GM21515 (cell line): Measurements from ENCODE around the gene CRTAC1.

Experiments used
- ATAC-seq: cut with Tn5 transposase; IDR thresholded peaks from one replicate; pipeline ENCODE4 v1.9.1; 2021; ENCODE audit not compliant: unreplicated experiment

Gene CRTAC1, protein sequence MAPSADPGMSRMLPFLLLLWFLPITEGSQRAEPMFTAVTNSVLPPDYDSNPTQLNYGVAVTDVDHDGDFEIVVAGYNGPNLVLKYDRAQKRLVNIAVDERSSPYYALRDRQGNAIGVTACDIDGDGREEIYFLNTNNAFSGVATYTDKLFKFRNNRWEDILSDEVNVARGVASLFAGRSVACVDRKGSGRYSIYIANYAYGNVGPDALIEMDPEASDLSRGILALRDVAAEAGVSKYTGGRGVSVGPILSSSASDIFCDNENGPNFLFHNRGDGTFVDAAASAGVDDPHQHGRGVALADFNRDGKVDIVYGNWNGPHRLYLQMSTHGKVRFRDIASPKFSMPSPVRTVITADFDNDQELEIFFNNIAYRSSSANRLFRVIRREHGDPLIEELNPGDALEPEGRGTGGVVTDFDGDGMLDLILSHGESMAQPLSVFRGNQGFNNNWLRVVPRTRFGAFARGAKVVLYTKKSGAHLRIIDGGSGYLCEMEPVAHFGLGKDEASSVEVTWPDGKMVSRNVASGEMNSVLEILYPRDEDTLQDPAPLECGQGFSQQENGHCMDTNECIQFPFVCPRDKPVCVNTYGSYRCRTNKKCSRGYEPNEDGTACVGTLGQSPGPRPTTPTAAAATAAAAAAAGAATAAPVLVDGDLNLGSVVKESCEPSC

DNA sequence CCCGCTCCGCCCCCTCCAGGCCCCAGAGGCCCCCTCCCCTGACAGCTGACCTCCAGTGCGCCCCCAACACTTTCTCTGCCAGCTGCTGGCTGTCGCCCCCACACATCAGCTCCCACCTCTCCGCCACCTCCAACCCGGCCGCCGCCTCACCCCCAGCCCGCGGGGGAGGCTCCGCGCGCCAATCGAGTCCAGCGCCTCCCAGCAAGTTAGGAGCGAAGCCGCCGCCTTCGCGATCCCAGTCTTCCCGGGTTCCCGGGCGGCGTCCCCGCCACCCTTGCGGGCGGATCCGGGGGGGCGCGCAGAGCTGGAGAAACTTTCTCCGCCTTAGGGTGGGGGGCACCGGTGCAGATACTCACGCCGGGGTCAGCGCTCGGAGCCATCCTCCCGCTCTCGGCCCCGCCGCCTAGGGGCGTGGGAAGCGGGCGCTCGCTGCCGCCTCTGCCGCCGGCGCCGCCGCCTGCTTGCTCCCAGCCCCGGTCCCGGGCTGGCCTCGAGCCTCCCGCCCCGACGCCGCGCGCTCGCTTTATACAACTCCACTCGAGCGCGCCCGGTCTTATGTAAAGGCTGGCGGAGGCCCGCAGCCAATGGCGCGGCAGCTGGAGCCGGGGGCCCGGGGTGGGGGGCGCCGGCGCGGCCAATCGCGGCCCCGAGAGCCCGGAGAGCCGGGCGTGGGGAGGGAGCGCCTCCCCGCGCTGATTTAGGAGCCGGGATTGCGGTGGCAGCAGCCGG is at the start of gene CRTAC1:
Gene CRTAC1, minus strand, starts transcription at position 529 of the 729 bp plus-strand sequence. Its CDS starts 149 bp downstream, at position 380.
- no peak for ATAC-seq

GRCh38 chr10:98078774-98079173 is 48.4 kb upstream of the CRTAC1 start:
- no peak for ATAC-seq

DNA sequence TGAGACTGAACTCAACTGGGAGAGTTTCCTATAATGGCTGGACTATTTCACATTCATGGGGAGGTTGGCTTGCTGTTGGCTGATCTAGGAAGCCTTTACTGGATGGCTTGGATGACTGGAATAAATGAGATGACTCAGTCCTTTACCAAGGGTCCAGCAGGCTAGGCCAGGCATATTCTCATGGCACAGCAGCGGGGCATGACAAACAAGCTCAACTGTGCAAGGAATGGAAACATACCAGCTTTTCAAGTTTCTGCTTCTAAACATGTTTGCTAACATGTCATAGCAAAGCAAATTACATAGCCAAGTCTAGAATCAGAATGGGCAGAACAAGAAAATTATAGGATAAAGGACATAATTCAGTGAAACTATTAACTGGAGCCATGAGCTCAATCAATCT is 46.8 kb upstream of the CRTAC1 start:
- ATAC-seq: no peak

GRCh38 chr10:98076086-98076485 is 45.7 kb upstream of the CRTAC1 start:
- no peak for ATAC-seq

DNA sequence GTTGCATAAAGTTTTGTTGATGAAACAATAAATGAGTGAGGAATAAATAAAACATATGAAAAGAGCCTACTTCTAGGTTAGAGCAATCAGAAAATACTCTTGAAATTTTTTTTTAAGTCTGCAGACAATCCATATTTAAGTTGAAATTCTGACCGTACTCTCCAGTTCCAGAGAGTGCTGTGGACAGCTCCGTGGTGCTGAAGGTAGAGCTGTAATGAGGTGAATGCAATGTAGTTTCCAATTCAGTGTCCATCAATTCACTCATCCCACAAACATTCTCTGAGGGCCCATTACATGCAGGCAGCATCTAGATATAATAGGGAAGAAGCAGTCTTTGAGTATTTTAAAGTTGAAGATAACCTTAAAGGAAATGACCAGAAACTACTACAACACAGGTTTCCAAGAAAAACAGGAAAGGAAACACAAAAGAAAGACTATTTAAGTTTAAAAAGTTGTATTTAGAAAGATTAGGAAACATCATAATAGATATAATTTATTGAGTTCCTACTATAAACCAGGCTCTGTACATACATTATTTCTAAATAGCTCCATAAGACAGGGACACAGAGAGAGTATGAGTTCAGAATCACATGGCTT is 44.0 kb upstream of the CRTAC1 start:
- ATAC-seq: no peak

GRCh38 chr10:98067165-98067564 is 36.7 kb upstream of the CRTAC1 start:
- no peak for ATAC-seq

GRCh38 chr10:98063740-98064027 is 33.3 kb upstream of the CRTAC1 start:
- no peak for ATAC-seq

- ATAC-seq: no peak
These were observed 32.0 kb upstream of the CRTAC1 start for GRCh38 chr10:98062424-98062823.

DNA sequence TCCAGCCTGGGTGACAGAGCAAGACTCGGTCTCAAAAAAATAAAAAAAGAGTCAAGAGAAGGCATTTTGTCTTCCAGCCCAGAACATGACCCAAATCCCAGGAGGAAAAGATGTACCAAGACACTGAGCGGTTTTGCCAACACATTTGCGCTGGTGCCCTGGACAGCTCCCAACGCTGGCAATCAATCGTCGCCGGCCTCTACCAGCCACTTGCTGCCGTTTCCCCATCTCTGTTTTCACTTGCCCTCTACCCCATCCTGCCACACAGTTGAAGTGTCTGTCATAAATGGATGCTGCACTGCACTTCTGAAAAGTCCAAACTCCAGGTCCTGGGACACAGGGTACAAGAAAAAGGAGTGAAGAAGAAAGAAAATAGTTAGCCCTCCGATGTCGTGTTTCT is 29.7 kb upstream of the CRTAC1 start:
- no peak for ATAC-seq

DNA sequence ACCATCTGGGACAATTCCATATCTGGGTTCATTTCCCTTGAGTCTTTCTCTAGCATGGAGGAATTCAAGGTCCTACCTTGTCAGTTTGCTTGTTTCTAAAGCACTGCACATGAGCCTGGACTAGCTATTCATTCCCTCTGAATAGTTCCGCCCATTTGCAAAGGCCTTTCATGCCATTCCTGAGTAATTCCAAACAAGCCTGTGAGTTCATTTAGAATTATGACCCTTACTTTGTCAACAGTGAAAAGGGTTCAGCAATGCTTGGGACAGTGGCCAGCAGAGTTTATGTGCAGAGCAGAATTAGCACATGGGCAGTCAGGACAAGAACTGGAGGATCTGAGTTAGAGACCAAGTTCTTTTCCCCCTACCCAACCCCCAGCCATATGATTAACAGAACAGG is 27.9 kb upstream of the CRTAC1 start:
- ATAC-seq: no peak

DNA sequence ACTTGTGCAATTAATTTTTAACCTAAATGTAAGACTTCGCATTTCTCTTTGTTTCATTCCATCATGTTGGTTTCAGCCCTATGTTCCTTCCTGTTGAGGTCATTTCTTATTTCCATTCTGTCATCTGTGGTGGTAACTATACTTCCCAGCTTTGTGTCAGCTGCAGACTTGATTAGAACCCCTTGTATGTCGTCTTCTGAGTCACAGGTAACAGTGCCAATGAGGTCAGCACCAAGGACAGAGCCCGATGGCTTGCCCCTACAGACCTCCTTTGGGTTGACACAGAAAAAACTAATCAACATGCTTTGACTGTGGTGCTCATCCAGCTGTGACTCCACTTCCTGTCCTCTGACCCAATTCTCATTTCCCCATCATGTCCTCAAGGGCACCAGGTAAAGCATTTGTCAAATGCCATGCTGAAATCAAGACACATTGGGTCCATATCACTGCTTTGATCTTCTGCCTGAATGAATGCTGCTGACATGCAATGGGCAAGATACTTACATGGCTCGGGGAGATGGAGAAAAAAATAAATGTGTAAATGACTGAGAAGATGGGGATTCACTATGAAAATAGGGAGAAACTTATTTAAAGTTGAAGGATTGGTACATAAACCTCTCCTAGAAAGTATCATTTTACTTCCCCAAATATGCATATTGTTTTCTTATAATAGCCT is 25.6 kb upstream of the CRTAC1 start:
- ATAC-seq: no peak

DNA sequence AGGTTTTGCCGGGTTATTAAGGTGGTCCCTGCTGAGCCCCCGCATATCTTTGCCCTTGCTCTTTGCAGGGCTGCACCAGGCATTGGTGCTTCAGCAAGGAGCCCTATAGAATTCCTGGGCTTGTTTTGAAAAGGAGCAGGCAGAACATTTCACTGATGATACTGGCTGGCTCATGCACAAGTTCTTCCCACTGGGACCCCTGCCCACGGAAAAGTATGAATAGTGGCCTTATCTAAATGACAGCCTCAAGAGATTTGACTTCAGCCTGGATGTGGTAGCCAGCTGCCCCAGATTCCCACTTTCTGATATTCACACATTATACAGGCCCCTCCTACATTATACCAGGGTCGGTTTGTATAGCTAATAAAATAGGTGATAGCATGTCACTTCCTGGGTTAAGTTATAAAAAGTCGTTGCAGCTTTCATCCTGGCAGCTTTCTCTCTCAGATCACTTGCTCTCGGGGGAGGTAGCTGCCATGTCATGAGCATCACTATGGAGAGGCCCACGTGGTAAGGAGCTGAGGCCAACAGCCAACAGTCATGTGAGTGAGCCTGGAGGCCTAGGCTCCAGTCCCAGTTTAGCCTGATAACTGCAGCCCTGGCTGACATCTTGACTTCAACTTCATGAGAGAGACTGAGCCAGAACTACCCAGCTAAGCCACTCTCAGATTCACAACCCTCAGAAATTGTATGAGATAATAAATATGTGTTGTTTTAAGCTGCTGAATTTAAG is 16.8 kb upstream of the CRTAC1 start:
- ATAC-seq: no peak

- ATAC-seq: no peak
These were observed 15.5 kb upstream of the CRTAC1 start for GRCh38 chr10:98045785-98046389.

DNA sequence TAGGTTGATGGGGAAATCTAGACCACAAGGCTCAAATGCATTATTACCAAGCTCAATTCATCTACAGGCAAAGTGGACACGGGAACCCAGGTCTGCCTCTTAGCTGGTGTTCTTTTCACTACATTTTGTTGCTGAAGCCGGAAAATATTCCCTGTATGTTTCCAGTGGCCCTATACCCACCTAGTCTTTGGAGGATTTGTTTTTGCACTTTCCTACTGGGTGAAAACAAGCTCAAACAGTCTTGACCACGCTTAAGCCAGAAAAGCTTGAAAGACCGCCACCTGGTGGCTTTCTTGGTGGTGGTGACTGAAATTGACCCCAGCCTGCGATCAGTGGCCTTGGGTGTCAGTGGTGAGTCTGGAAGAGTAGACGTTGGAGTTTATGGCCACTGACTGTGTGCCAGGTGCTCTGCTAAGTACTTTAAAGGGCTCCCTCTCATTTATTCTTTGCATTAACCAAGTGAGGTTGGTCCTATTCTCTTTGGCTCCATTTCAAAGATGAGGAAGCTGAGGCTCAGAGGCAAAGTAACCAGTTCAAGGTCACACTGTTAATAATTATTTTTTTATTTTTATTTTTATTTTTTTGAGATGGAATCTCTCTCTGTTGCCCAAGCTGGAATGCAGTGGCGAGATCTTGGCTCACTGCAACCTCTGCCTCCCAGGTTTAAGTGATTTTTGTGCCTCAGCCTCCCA is 11.1 kb upstream of the CRTAC1 start:
- no peak for ATAC-seq

GRCh38 chr10:98039690-98040381 is 9.4 kb upstream of the CRTAC1 start:
- no peak for ATAC-seq

DNA sequence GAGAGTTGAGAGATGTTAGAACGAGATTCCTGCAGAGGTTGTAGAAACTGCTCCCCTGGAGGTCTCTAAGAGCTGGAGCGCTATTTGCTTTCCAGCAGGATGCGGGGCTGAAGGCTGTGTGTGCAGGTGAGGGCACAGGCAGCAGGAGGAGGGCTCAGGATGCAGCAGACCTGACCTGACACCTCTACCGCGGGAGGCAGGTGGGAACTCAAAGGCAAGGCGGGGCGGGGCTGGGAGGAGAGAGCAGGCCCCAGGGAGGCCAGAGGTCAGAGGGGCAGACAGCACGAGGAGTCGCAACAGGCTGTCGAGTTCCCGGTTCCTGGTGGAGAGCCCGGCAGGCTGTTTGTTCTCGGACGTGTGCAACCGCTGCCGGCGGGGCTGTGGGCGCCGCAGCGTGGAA is 7.9 kb upstream of the CRTAC1 start:
- ATAC-seq: no peak

GRCh38 chr10:98035599-98035998 is 5.2 kb upstream of the CRTAC1 start:
- ATAC-seq: no peak

DNA sequence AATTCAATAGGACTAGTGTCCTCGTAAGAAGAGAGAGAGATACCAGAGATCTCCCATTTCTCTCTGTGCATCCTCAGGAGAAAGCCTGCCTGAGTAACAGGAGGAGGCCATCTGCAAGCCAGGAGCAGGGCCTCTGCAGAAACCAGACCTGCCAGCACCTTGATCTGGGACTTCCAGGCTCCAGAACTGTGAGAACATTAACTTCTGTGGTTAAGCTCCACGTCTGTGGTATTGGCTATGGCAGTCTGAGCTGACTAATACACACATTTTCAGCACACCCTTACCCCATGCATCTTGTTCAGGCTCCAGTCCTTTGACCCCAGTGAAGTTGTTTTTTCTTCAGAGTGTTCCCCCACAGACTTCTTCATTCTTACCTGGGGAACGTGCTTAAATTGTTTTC is 3.1 kb upstream of the CRTAC1 start:
- ATAC-seq: no peak

- no peak for ATAC-seq
These were observed 1.0 kb upstream of the CRTAC1 start for GRCh38 chr10:98031440-98031839.
